GM23338 (cell line): ENCODE data around the gene LRBA. TPM values are rescaled to one million over a fixed set of nuclear protein-coding genes. Genes with fewer than 3 reads are reported as not detected.

Experiments used
- ATAC-seq: fragments of 200-7000 bp; cut with Tn5 transposase; 3 replicates; pipeline ENCODE4 v1.9.1; 2020
- DNase-seq: peaks from one replicate; pipeline ENCODE4 v3.0.0-alpha.2; 2015; ENCODE audit warnings: low spot score
- H2AFZ ChIP-seq: fragments of 200-600 bp; sonication (generic); 2 replicates; pipeline ENCODE4 v1.8.0; 2016; ENCODE audit warnings: antibody characterized with exemption, mild to moderate bottlenecking, moderate library complexity
- H3F3A ChIP-seq: fragments of 200-600 bp; sonication (generic); replicated peaks from 2 replicates; pipeline ENCODE4 v1.8.0; 2017; ENCODE audit warnings: antibody characterized with exemption, mixed run types, low read depth
- H3K27ac ChIP-seq: fragments of 200-600 bp; sonication (generic); 2 replicates; pipeline ENCODE4 v1.6.1; 2016; ENCODE audit warnings: low read depth
- H3K27me3 ChIP-seq: fragments of 200-600 bp; sonication (generic); 2 replicates; pipeline ENCODE4 v1.8.0; 2016; ENCODE audit warnings: mild to moderate bottlenecking, mixed run types, moderate library complexity; ENCODE audit not compliant: insufficient read depth
- H3K36me3 ChIP-seq: fragments of 200-600 bp; sonication (generic); 2 replicates; pipeline ENCODE4 v1.8.0; 2016; ENCODE audit warnings: mild to moderate bottlenecking; ENCODE audit not compliant: insufficient read depth
- H3K4me1 ChIP-seq: fragments of 200-600 bp; sonication (generic); 2 replicates; pipeline ENCODE4 v1.8.0; 2016; ENCODE audit warnings: mild to moderate bottlenecking, moderate library complexity; ENCODE audit not compliant: insufficient read depth
- H3K4me2 ChIP-seq: fragments of 200-600 bp; sonication (generic); 2 replicates; pipeline ENCODE4 v1.7.1; 2017; ENCODE audit warnings: mixed run types
- H3K4me3 ChIP-seq: fragments of 200-600 bp; sonication (generic); 2 replicates; pipeline ENCODE4 v1.6.1; 2016; ENCODE audit warnings: mixed run types
- H3K79me2 ChIP-seq: fragments of 200-600 bp; sonication (generic); replicated peaks from 2 replicates; pipeline ENCODE4 v1.8.0; 2017; ENCODE audit warnings: mild to moderate bottlenecking; ENCODE audit not compliant: insufficient read depth
- H3K9me2 ChIP-seq: fragments of 200-600 bp; sonication (generic); 2 replicates; pipeline ENCODE4 v1.8.0; 2017; ENCODE audit not compliant: insufficient read depth
- H4K20me1 ChIP-seq: fragments of 200-600 bp; sonication (generic); replicated peaks from 2 replicates; pipeline ENCODE4 v1.8.0; 2017; ENCODE audit warnings: mild to moderate bottlenecking; ENCODE audit not compliant: insufficient read depth
- H3K27ac Mint-ChIP-seq: 2 replicates; pipeline ENCODE4 v1.8.0; 2020; ENCODE audit warnings: inconsistent platforms, mild to moderate bottlenecking, moderate library complexity, mixed read lengths
- H3K27me3 Mint-ChIP-seq: 3 replicates; pipeline ENCODE4 v1.8.0; 2022; ENCODE audit warnings: low read depth, mild to moderate bottlenecking, moderate library complexity, mixed read lengths, inconsistent platforms; ENCODE audit not compliant: insufficient read depth, poor library complexity
- H3K36me3 Mint-ChIP-seq: 3 replicates; pipeline ENCODE4 v1.8.0; 2021; ENCODE audit warnings: low read depth, mild to moderate bottlenecking, inconsistent platforms, moderate library complexity, mixed read lengths
- H3K4me1 Mint-ChIP-seq: 3 replicates; pipeline ENCODE4 v1.8.0; 2020; ENCODE audit warnings: mild to moderate bottlenecking, inconsistent platforms, mixed read lengths
- H3K4me3 Mint-ChIP-seq: 3 replicates; pipeline ENCODE4 v1.8.0; 2021; ENCODE audit warnings: moderate library complexity, mild to moderate bottlenecking, inconsistent platforms, mixed read lengths
- H3K9me3 Mint-ChIP-seq: 3 replicates; pipeline ENCODE4 v1.8.0; 2020; ENCODE audit warnings: moderate library complexity, mild to moderate bottlenecking, inconsistent platforms, mixed read lengths
- CREB1 ChIP-seq: fragments of 250-450 bp; sonication (Bioruptor Pico); IDR thresholded peaks from 2 replicates; pipeline ENCODE4 v1.5.0; 2020; ENCODE audit warnings: low read depth, mild to moderate bottlenecking, moderate library complexity
- EZH2 ChIP-seq: fragments of 200-600 bp; sonication (generic); IDR thresholded peaks from one replicate; pipeline ENCODE4 v1.8.0; 2017; ENCODE audit warnings: antibody characterized with exemption, mild to moderate bottlenecking, low read depth; ENCODE audit not compliant: unreplicated experiment
- EZH2phosphoT487 ChIP-seq: fragments of 200-600 bp; sonication (generic); IDR thresholded peaks from one replicate; pipeline ENCODE4 v1.8.1; 2018; ENCODE audit warnings: antibody characterized with exemption; ENCODE audit not compliant: unreplicated experiment
- NANOG ChIP-seq: IDR thresholded peaks from 2 replicates; pipeline ENCODE4 v1.6.1; 2016; ENCODE audit warnings: antibody characterized with exemption, borderline replicate concordance
- POLR2AphosphoS5 ChIP-seq: IDR thresholded peaks from 2 replicates; pipeline ENCODE4 v1.6.1; 2016; ENCODE audit warnings: antibody characterized with exemption, low read depth
- ZNF331 ChIP-seq: fragments of 250-450 bp; sonication (Bioruptor Pico); IDR thresholded peaks from 2 replicates; pipeline ENCODE4 v1.5.0; 2020; ENCODE audit warnings: low read depth, mild to moderate bottlenecking, moderate library complexity
- polyA plus RNA-seq: library from polyadenylated mRNA; unstranded; fragments of >200 nt; fragmentation: Nextera tagmentation; extraction: Ambion mirVana; gene quantifications from 2 replicates; pipeline ENCODE4 v1.2.1, GENCODE V29; 2016
- total RNA-seq: library from RNA; depleted of rRNA; stranded (reverse); fragments of >200 nt; shearing (Covaris generic); gene quantifications from 2 replicates; pipeline ENCODE4 v1.2.3, GENCODE V29; 2014
- TF ChIP-seq, protein P1 (sequence below): fragments of 250-450 bp; sonication (Bioruptor Pico); IDR thresholded peaks from 2 replicates; pipeline ENCODE4 v1.5.0; 2020; ENCODE audit warnings: mild to moderate bottlenecking, moderate library complexity
- TF ChIP-seq, protein P2 (sequence below): IDR thresholded peaks from one replicate; pipeline ENCODE4 v1.6.1; 2018; ENCODE audit warnings: antibody characterized with exemption; ENCODE audit not compliant: unreplicated experiment
- TF ChIP-seq, protein P3 (sequence below), 2 experiments: fragments of 200-600 bp in 1 of 2; sonication (generic) in 1 of 2; conservative IDR thresholded peaks; 2 replicates each; pipeline versions ENCODE4 v1.5.1 to v1.6.1; 2016 to 2017; ENCODE audit warnings: antibody characterized with exemption in 2 of 2, low read depth in 2 of 2, mild to moderate bottlenecking in 2 of 2, moderate library complexity in 1 of 2

The LRBA gene
- total and polyA plus RNA-seq, 2 experiments from 2014 or later: 23.3 to 126 TPM

DNA sequence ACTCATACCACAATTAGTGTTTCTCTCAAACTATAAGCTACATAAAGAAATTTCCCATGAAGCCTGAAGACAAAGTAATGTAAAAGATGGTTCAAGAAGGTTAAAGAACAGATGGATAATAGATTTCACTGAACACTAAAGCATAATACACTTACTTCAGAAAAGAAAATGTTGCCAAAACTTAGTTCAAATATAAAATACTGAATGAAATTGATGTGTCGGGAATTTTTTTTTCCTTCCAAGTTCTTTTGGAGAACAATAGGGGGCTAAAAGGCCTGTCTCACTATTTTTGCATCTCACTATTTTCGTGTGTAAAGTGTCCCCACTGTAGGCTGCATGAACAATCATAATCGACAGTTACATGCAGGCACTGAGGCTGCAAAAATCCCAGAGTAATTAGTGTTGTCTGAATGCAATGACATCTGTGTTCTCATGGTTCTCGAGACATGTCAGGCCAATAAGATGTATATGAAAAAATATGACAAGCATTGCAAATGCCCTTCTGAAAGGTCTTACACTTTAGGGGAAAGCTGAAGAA, 445.0 kb downstream of the LRBA start (continued):
- TF ChIP-seq, protein P1, sequence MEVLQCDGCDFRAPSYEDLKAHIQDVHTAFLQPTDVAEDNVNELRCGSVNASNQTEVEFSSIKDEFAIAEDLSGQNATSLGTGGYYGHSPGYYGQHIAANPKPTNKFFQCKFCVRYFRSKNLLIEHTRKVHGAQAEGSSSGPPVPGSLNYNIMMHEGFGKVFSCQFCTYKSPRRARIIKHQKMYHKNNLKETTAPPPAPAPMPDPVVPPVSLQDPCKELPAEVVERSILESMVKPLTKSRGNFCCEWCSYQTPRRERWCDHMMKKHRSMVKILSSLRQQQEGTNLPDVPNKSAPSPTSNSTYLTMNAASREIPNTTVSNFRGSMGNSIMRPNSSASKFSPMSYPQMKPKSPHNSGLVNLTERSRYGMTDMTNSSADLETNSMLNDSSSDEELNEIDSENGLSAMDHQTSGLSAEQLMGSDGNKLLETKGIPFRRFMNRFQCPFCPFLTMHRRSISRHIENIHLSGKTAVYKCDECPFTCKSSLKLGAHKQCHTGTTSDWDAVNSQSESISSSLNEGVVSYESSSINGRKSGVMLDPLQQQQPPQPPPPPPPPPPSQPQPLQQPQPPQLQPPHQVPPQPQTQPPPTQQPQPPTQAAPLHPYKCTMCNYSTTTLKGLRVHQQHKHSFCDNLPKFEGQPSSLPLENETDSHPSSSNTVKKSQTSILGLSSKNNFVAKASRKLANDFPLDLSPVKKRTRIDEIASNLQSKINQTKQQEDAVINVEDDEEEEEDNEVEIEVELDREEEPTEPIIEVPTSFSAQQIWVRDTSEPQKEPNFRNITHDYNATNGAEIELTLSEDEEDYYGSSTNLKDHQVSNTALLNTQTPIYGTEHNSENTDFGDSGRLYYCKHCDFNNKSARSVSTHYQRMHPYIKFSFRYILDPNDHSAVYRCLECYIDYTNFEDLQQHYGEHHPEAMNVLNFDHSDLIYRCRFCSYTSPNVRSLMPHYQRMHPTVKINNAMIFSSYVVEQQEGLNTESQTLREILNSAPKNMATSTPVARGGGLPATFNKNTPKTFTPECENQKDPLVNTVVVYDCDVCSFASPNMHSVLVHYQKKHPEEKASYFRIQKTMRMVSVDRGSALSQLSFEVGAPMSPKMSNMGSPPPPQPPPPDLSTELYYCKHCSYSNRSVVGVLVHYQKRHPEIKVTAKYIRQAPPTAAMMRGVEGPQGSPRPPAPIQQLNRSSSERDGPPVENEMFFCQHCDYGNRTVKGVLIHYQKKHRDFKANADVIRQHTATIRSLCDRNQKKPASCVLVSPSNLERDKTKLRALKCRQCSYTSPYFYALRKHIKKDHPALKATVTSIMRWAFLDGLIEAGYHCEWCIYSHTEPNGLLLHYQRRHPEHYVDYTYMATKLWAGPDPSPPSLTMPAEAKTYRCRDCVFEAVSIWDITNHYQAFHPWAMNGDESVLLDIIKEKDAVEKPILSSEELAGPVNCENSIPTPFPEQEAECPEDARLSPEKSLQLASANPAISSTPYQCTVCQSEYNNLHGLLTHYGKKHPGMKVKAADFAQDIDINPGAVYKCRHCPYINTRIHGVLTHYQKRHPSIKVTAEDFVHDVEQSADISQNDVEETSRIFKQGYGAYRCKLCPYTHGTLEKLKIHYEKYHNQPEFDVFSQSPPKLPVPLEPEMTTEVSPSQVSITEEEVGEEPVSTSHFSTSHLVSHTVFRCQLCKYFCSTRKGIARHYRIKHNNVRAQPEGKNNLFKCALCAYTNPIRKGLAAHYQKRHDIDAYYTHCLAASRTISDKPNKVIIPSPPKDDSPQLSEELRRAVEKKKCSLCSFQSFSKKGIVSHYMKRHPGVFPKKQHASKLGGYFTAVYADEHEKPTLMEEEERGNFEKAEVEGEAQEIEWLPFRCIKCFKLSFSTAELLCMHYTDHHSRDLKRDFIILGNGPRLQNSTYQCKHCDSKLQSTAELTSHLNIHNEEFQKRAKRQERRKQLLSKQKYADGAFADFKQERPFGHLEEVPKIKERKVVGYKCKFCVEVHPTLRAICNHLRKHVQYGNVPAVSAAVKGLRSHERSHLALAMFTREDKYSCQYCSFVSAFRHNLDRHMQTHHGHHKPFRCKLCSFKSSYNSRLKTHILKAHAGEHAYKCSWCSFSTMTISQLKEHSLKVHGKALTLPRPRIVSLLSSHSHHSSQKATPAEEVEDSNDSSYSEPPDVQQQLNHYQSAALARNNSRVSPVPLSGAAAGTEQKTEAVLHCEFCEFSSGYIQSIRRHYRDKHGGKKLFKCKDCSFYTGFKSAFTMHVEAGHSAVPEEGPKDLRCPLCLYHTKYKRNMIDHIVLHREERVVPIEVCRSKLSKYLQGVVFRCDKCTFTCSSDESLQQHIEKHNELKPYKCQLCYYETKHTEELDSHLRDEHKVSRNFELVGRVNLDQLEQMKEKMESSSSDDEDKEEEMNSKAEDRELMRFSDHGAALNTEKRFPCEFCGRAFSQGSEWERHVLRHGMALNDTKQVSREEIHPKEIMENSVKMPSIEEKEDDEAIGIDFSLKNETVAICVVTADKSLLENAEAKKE (CRISPR knock-in tag): no peak
- TF ChIP-seq EZH2phosphoT487: no peak
- TF ChIP-seq ZNF331 (CRISPR knock-in tag): no peak
- no peak for TF ChIP-seq CREB1 (CRISPR knock-in tag)

DNA sequence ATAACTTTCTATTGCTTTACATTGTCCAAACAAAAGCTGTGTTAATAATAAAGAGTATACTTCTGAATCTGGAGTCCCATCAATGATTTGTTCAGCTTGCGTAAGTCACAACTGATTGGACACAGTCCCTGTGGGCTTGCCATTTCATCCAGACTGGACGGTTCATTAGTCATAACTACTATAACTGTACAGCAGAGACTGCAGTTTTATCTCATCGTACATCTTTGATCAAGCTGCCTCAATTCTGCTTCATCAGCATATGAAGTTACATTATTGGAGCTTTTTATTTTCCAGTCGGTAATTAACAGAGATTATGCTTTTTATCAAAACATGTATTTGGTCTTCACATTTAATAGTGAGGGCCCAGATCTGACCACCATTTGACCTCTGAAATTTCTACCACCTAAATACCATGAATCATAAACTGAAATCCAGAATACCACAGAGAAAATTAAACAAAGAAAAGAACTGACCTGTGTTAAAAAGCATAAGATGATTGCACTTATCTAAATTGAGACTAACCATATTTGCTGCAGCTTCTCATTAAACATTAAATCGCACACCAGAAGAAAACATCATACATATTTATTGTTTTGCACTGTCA, 445.6 kb downstream of the LRBA start:
- peaks cover 7% of the 10 kb centered on the region for H3K36me3 Mint-ChIP-seq
- Histone ChIP-seq H3K27me3 (no peaks in the 10 kb centered on the region), H3F3A (no peaks in the 10 kb centered on the region), H3K9me2 (0 out of 2 replicates have a peak, but pooled peaks cover 4% of the 10 kb centered on the region), H3K4me3 (no peak overlapping the region), H4K20me1 (no peaks in the 10 kb centered on the region), H2AFZ (no peak overlapping the region), H3K4me1 (no peaks in the 10 kb centered on the region), H3K36me3 (no peaks in the 10 kb centered on the region; the same call in 1 of the 2 replicates), H3K27ac (no peak overlapping the region), H3K79me2 (no peaks in the 10 kb centered on the region), H3K4me2 (no peak overlapping the region)
- H3K27me3 Mint-ChIP-seq: no peaks in the 10 kb centered on the region
- H3K9me3 Mint-ChIP-seq: peaks cover 4% of the 10 kb centered on the region; the same call in 1 of the 3 replicates
- ATAC-seq (no peak), DNase-seq (no peak)
- H3K4me1 Mint-ChIP-seq: no peaks in the 10 kb centered on the region
- no peak overlapping the region for H3K27ac Mint-ChIP-seq
- no peak overlapping the region for H3K4me3 Mint-ChIP-seq
- TF ChIP-seq, protein P2, sequence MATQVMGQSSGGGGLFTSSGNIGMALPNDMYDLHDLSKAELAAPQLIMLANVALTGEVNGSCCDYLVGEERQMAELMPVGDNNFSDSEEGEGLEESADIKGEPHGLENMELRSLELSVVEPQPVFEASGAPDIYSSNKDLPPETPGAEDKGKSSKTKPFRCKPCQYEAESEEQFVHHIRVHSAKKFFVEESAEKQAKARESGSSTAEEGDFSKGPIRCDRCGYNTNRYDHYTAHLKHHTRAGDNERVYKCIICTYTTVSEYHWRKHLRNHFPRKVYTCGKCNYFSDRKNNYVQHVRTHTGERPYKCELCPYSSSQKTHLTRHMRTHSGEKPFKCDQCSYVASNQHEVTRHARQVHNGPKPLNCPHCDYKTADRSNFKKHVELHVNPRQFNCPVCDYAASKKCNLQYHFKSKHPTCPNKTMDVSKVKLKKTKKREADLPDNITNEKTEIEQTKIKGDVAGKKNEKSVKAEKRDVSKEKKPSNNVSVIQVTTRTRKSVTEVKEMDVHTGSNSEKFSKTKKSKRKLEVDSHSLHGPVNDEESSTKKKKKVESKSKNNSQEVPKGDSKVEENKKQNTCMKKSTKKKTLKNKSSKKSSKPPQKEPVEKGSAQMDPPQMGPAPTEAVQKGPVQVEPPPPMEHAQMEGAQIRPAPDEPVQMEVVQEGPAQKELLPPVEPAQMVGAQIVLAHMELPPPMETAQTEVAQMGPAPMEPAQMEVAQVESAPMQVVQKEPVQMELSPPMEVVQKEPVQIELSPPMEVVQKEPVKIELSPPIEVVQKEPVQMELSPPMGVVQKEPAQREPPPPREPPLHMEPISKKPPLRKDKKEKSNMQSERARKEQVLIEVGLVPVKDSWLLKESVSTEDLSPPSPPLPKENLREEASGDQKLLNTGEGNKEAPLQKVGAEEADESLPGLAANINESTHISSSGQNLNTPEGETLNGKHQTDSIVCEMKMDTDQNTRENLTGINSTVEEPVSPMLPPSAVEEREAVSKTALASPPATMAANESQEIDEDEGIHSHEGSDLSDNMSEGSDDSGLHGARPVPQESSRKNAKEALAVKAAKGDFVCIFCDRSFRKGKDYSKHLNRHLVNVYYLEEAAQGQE: no peak
- no peak for TF ChIP-seq EZH2
- no peak for TF ChIP-seq EZH2phosphoT487
- TF ChIP-seq, protein P3, sequence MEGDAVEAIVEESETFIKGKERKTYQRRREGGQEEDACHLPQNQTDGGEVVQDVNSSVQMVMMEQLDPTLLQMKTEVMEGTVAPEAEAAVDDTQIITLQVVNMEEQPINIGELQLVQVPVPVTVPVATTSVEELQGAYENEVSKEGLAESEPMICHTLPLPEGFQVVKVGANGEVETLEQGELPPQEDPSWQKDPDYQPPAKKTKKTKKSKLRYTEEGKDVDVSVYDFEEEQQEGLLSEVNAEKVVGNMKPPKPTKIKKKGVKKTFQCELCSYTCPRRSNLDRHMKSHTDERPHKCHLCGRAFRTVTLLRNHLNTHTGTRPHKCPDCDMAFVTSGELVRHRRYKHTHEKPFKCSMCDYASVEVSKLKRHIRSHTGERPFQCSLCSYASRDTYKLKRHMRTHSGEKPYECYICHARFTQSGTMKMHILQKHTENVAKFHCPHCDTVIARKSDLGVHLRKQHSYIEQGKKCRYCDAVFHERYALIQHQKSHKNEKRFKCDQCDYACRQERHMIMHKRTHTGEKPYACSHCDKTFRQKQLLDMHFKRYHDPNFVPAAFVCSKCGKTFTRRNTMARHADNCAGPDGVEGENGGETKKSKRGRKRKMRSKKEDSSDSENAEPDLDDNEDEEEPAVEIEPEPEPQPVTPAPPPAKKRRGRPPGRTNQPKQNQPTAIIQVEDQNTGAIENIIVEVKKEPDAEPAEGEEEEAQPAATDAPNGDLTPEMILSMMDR (conservative IDR thresholded peaks at IDR 0.05; ENCODE audit: low read depth in 2 of 2): no peak
- TF ChIP-seq POLR2AphosphoS5: no peak
- TF ChIP-seq NANOG: no peak
- no peak for TF ChIP-seq ZNF331 (CRISPR knock-in tag)
